HepG2 (cell line): Measurements from ENCODE around the gene PSMB8. TPM values are rescaled to one million over a fixed set of nuclear protein-coding genes. Genes with fewer than 3 reads are reported as not detected.

ENCODE experiments used
- AHR ChIP-seq: IDR thresholded peaks from 2 replicates; pipeline ENCODE4 v1.6.1; 2018; ENCODE audit warnings: missing genetic modification reagents, missing compliant biosample characterization
- ARID5B ChIP-seq: IDR thresholded peaks from 2 replicates; pipeline ENCODE4 v1.4.0; 2020; ENCODE audit warnings: mild to moderate bottlenecking, missing genetic modification reagents
- BORCS8-MEF2B ChIP-seq: sonication (generic); formaldehyde crosslinking; IDR thresholded peaks from 2 replicates; pipeline ENCODE4 v1.8.0; 2022; ENCODE audit warnings: mild to moderate bottlenecking, missing genetic modification reagents
- FIP1L1 ChIP-seq: fragments of 200-400 bp; formaldehyde crosslinking; IDR thresholded peaks from 2 replicates; pipeline ENCODE4 v1.6.1; 2018; ENCODE audit warnings: low read depth, mild to moderate bottlenecking, low read length, moderate library complexity, borderline replicate concordance; ENCODE audit not compliant: insufficient read depth
- GLMP ChIP-seq: sonication (generic); formaldehyde crosslinking; IDR thresholded peaks from 2 replicates; pipeline ENCODE4 v1.9.0; 2021; ENCODE audit warnings: missing genetic modification reagents, mild to moderate bottlenecking, borderline replicate concordance
- GTF2F1 ChIP-seq: fragments of 150-350 bp; IDR thresholded peaks from 2 replicates; pipeline ENCODE4 v1.6.1; 2014; ENCODE audit warnings: low read length
- HNRNPL ChIP-seq: fragments of 200-400 bp; formaldehyde crosslinking; IDR thresholded peaks from 2 replicates; pipeline ENCODE4 v1.6.1; 2017; ENCODE audit warnings: mild to moderate bottlenecking, low read depth, low read length
- LCORL ChIP-seq, 2 experiments: fragments of 450-650 bp in 1 of 2; sonication (generic) in 1 of 2; formaldehyde crosslinking in 1 of 2; IDR thresholded peaks; 2 replicates each; pipeline versions ENCODE4 v1.5.0 to v1.6.1; 2017 to 2020; ENCODE audit warnings: antibody characterized with exemption in 1 of 2, missing genetic modification reagents in 1 of 2
- MEIS2 ChIP-seq: sonication (generic); formaldehyde crosslinking; IDR thresholded peaks from 2 replicates; pipeline ENCODE4 v1.9.0; 2021; ENCODE audit warnings: mild to moderate bottlenecking, missing genetic modification reagents
- POLR2A ChIP-seq, 2 experiments: IDR thresholded peaks; 2 replicates each; pipeline ENCODE4 v1.6.1; 2011; ENCODE audit warnings: low read depth in 2 of 2, low read length in 2 of 2, mild to moderate bottlenecking in 1 of 2, moderate library complexity in 1 of 2; ENCODE audit not compliant: insufficient read depth in 1 of 2
- SAP130 ChIP-seq: IDR thresholded peaks from 2 replicates; pipeline ENCODE4 v1.6.1; 2016; ENCODE audit warnings: low read depth
- UBTF ChIP-seq: sonication (generic); formaldehyde crosslinking; IDR thresholded peaks from 2 replicates; pipeline ENCODE4 v1.4.0; 2020; ENCODE audit warnings: mild to moderate bottlenecking, missing genetic modification reagents
- ZNF224 ChIP-seq: sonication (generic); formaldehyde crosslinking; IDR thresholded peaks from 2 replicates; pipeline ENCODE4 v1.5.0; 2020; ENCODE audit warnings: mild to moderate bottlenecking, missing genetic modification reagents
- ZNF354B ChIP-seq: sonication (generic); formaldehyde crosslinking; IDR thresholded peaks from 2 replicates; pipeline ENCODE4 v1.8.0; 2022; ENCODE audit warnings: mild to moderate bottlenecking, missing genetic modification reagents
- ZNF432 ChIP-seq: sonication (generic); formaldehyde crosslinking; IDR thresholded peaks from 2 replicates; pipeline ENCODE4 v1.5.0; 2020; ENCODE audit warnings: missing genetic modification reagents, mild to moderate bottlenecking, borderline replicate concordance
- ZNF563 ChIP-seq: sonication (generic); formaldehyde crosslinking; IDR thresholded peaks from 2 replicates; pipeline ENCODE4 v1.8.0; 2022; ENCODE audit warnings: mild to moderate bottlenecking, moderate library complexity, missing genetic modification reagents
- ZNF589 ChIP-seq: sonication (generic); formaldehyde crosslinking; conservative IDR thresholded peaks from 2 replicates; pipeline ENCODE4 v1.8.0; 2022; ENCODE audit warnings: mild to moderate bottlenecking, moderate library complexity, missing genetic modification reagents
- ZNF703 ChIP-seq: sonication (generic); formaldehyde crosslinking; IDR thresholded peaks from 2 replicates; pipeline ENCODE4 v1.5.1; 2020; ENCODE audit warnings: missing genetic modification reagents, mild to moderate bottlenecking, moderate library complexity, borderline replicate concordance
- ZSCAN21 ChIP-seq: sonication (generic); formaldehyde crosslinking; IDR thresholded peaks from 2 replicates; pipeline ENCODE4 v1.8.0; 2022; ENCODE audit warnings: mild to moderate bottlenecking, missing genetic modification reagents, moderate library complexity, borderline replicate concordance
- polyA plus RNA-seq, 8 experiments: library from polyadenylated mRNA; depleted of rRNA in 3 of 8; stranded (reverse) in 7 of 8; unstranded in 1 of 8; fragments of >200 nt; fragmentation: Illumina TruSeq in 4 of 8; extraction: Trizol in 4 of 8; gene quantifications; 2 replicates each; pipeline versions ENCODE4 v1.2.1 to v1.2.3, GENCODE V29; 2011 to 2016; ENCODE audit warnings: low read depth in 4 of 8, missing spikeins in 1 of 8, mixed read lengths in 1 of 8; ENCODE audit not compliant: insufficient read depth in 1 of 8
- total RNA-seq, 5 experiments: library from RNA; depleted of rRNA; stranded (reverse); fragments of >200 nt; fragmentation: Illumina TruSeq; extraction: Trizol; gene quantifications; 2 replicates each; pipeline ENCODE4 v1.2.3, GENCODE V29; 2016; ENCODE audit warnings: low read depth in 1 of 5
- TF ChIP-seq, protein P1 (sequence below): sonication (generic); formaldehyde crosslinking; IDR thresholded peaks from 2 replicates; pipeline ENCODE4 v1.4.0; 2020; ENCODE audit warnings: mild to moderate bottlenecking, missing genetic modification reagents

Gene PSMB8
- total and polyA plus RNA-seq, 2 of the 13 experiments (the other 11 are each of a cell fraction or from before 2014, with no cell fraction given): 30.7 to 64.7 TPM

DNA sequence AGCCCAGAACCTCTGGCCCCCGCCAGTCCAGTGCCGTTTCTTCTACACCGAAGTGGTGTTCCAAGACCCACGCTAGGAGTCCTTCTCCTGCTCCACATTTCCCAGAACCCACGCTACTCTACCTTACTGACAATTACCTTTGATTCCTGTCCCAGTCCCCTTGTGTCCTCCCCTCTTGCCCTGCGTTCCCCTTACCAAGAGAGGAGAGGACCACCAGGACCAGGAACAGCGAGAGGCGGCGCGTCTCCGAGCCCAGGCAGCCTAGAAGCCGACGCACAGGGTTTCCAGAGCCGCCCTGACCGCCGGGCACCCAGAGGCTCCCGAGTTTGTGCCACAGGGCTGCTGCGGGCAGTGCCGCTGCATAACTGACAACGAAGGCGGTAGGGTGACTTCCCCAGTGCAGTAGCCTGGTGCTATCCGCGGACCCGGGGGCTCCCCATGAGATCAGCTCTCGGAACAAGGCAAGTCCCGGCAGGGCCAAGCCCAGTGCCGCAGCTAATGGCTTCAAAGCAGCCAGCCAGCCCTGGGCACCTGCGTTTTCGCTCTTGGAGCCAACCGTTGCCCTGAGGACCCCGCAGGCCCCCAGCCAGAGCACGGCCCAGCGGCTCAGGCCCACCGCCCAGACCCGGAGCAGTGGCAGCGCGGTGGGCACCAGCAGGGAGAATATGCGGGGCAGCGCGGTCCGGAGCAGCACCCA lies 9.1 kb upstream of the PSMB8 start (continued):
- TF ChIP-seq, protein P1, sequence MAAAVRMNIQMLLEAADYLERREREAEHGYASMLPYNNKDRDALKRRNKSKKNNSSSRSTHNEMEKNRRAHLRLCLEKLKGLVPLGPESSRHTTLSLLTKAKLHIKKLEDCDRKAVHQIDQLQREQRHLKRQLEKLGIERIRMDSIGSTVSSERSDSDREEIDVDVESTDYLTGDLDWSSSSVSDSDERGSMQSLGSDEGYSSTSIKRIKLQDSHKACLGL (CRISPR knock-in tag): peak; percentile 20; the same call in 1 of the 2 replicates
- TF ChIP-seq BORCS8-MEF2B (CRISPR knock-in tag): 0 out of 2 replicates have a peak, but pooled peaks have one; percentile 25
- no peak for TF ChIP-seq ZSCAN21 (CRISPR knock-in tag)
- TF ChIP-seq SAP130 (CRISPR knock-in tag): peak; percentile 34; the same call in 1 of the 2 replicates
- TF ChIP-seq UBTF: peak; percentile 93; the same call in 1 of the 2 replicates
- TF ChIP-seq FIP1L1: no peak; the same call in 1 of the 2 replicates
- no peak for TF ChIP-seq POLR2A (IDR thresholded peaks at IDR 0.05; ENCODE audit: insufficient read depth in 1 of 2, low read depth in 2 of 2, low read length in 2 of 2)
- no peak for TF ChIP-seq ZNF224 (CRISPR knock-in tag)
- TF ChIP-seq ARID5B (CRISPR knock-in tag): no peak
- 0 out of 2 replicates have a peak, but pooled peaks have one; percentile 54 for TF ChIP-seq HNRNPL
- TF ChIP-seq ZNF589 (CRISPR knock-in tag): no peak
- no peak for TF ChIP-seq LCORL (IDR thresholded peaks at IDR 0.05)
- no peak for TF ChIP-seq LCORL (CRISPR knock-in tag; IDR thresholded peaks at IDR 0.05)
- TF ChIP-seq GLMP (CRISPR knock-in tag): no peak
- TF ChIP-seq AHR (CRISPR knock-in tag): no peak
- TF ChIP-seq ZNF703 (CRISPR knock-in tag): 0 out of 2 replicates have a peak, but pooled peaks have one; percentile 47
- TF ChIP-seq ZNF354B (CRISPR knock-in tag): 0 out of 2 replicates have a peak, but pooled peaks have one; percentile 73
- TF ChIP-seq GTF2F1: no peak
- TF ChIP-seq MEIS2 (CRISPR knock-in tag): peak; percentile 19
- no peak for TF ChIP-seq ZNF432 (CRISPR knock-in tag)
- no peak for TF ChIP-seq ZNF563 (CRISPR knock-in tag)
